Suprapubic skin (tissue), 4 donors: ENCODE measurements around the gene CUEDC2. TPM values are rescaled to one million over a fixed set of nuclear protein-coding genes. Genes with fewer than 3 reads are reported as not detected.

Source experiments
- DNase-seq, 2 donors: peaks; one replicate each; pipeline ENCODE4 v3.0.0-alpha.2; 2019; ENCODE audit warnings: low spot score in 2 of 2
- H3K27ac ChIP-seq: fragments of 200-600 bp; sonication (generic); one replicate; pipeline ENCODE4 v1.5.1; 2019
- H3K27me3 ChIP-seq: fragments of 200-600 bp; sonication (generic); one replicate; pipeline ENCODE4 v1.5.1; 2019
- H3K36me3 ChIP-seq: fragments of 200-600 bp; sonication (generic); one replicate; pipeline ENCODE4 v1.5.1; 2019
- H3K4me1 ChIP-seq: fragments of 200-600 bp; sonication (generic); one replicate; pipeline ENCODE4 v1.5.1; 2019
- H3K4me3 ChIP-seq: fragments of 200-600 bp; sonication (generic); one replicate; pipeline ENCODE4 v1.5.1; 2019; ENCODE audit warnings: mild to moderate bottlenecking
- H3K9me3 ChIP-seq: fragments of 200-600 bp; sonication (generic); one replicate; pipeline ENCODE4 v1.5.1; 2019
- CTCF ChIP-seq, 2 donors: fragments of 200-600 bp in 1 of 2; fragments of 450-650 bp in 1 of 2; sonication (generic) in 1 of 2; IDR thresholded peaks; one replicate each; pipeline ENCODE4 v1.5.1; 2016 to 2019; ENCODE audit warnings: antibody characterized with exemption in 2 of 2, mild to moderate bottlenecking in 1 of 2, moderate library complexity in 1 of 2
- EP300 ChIP-seq: sonication (generic); formaldehyde crosslinking; IDR thresholded peaks from one replicate; pipeline ENCODE4 v1.6.1; 2017; ENCODE audit warnings: antibody characterized with exemption
- POLR2A ChIP-seq, 2 donors: fragments of 450-650 bp; IDR thresholded peaks; one replicate each; pipeline ENCODE4 v1.6.1; 2017; ENCODE audit warnings: antibody characterized with exemption in 2 of 2, mild to moderate bottlenecking in 2 of 2, moderate library complexity in 2 of 2
- POLR2AphosphoS5 ChIP-seq, 3 donors: sonication (generic); formaldehyde crosslinking; IDR thresholded peaks; one replicate each; pipeline ENCODE4 v1.6.1; 2017; ENCODE audit warnings: antibody characterized with exemption in 3 of 3
- WGBS: methylation state at CpG from one replicate; pipeline ENCODE4 v1.1.5; 2018; 5-methylcytosine and 5-hydroxymethylcytosine counted together
- total RNA-seq, 4 donors: library from RNA; depleted of rRNA; stranded (reverse); fragments of >200 nt; gene quantifications; one replicate each; pipeline ENCODE4 v1.1.0, GENCODE V29; 2016

Gene CUEDC2
- total RNA-seq, 4 donors from 2014 or later, result 25.0 to 61.2 (median 40.2) TPM

GRCh38 chr10:102424145-102424544 is 8.2 kb downstream of the CUEDC2 start:
- no peaks in the 10 kb centered on the region for H3K9me3 ChIP-seq
- WGBS, result 76% methylated on average over 7 of the region's 9 CpGs
- no peak for DNase-seq
- H3K27ac ChIP-seq, result no peak overlapping the region
- H3K4me3 ChIP-seq, result no peak overlapping the region
- TF ChIP-seq CTCF (IDR thresholded peaks at IDR 0.05) (no peak), POLR2A (IDR thresholded peaks at IDR 0.05) (no peak), EP300 (no peak), POLR2AphosphoS5 (IDR thresholded peaks at IDR 0.05) (no peak)
- H3K36me3 ChIP-seq, result peaks cover 12% of the 10 kb centered on the region
- H3K27me3 ChIP-seq, result peaks cover 2% of the 10 kb centered on the region
- H3K4me1 ChIP-seq, result peaks cover 34% of the 10 kb centered on the region

- H3K27me3 ChIP-seq, result peaks cover 9% of the 10 kb centered on the region
- TF ChIP-seq EP300, result no peak
- no peak for TF ChIP-seq CTCF (IDR thresholded peaks at IDR 0.05)
- TF ChIP-seq POLR2AphosphoS5 (IDR thresholded peaks at IDR 0.05), result no peak
- no peak for TF ChIP-seq POLR2A (IDR thresholded peaks at IDR 0.05)
- no peak overlapping the region for H3K27ac ChIP-seq
- peaks cover 39% of the 10 kb centered on the region for H3K4me1 ChIP-seq
- peaks cover 12% of the 10 kb centered on the region for H3K36me3 ChIP-seq
- DNase-seq, result no peak
- WGBS, result 83% methylated on average over 13 of the region's 13 CpGs
- peak overlapping the region; percentile 69 for H3K4me3 ChIP-seq
- no peaks in the 10 kb centered on the region for H3K9me3 ChIP-seq
Measured at GRCh38 chr10:102423372-102423968, 8.9 kb downstream of the CUEDC2 start.

GRCh38 chr10:102422545-102423129 is 9.7 kb downstream of the CUEDC2 start:
- no peak for TF ChIP-seq POLR2AphosphoS5 (IDR thresholded peaks at IDR 0.05)
- peak in 1 of 2 donors; percentile 81 for TF ChIP-seq CTCF (IDR thresholded peaks at IDR 0.05)
- no peak for TF ChIP-seq EP300
- no peak for TF ChIP-seq POLR2A (IDR thresholded peaks at IDR 0.05)
- peak in 1 of 2 donors; percentile 83 for DNase-seq
- Histone ChIP-seq H3K9me3 (no peaks in the 10 kb centered on the region), H3K36me3 (peaks cover 12% of the 10 kb centered on the region), H3K4me3 (peak overlapping the region; percentile 69), H3K27ac (peak overlapping the region; percentile 88), H3K27me3 (peaks cover 17% of the 10 kb centered on the region), H3K4me1 (peaks cover 39% of the 10 kb centered on the region)
- WGBS, result 2% methylated on average over 24 of the region's 28 CpGs

GRCh38 chr10:102421757-102422512 is 10.4 kb downstream of the CUEDC2 start:
- TF ChIP-seq POLR2AphosphoS5 (IDR thresholded peaks at IDR 0.05) (no peak), POLR2A (IDR thresholded peaks at IDR 0.05) (no peak), CTCF (IDR thresholded peaks at IDR 0.05) (no peak), EP300 (no peak)
- peaks cover 39% of the 10 kb centered on the region for H3K4me1 ChIP-seq
- peak overlapping the region; percentile 88 for H3K27ac ChIP-seq
- H3K4me3 ChIP-seq, result peak overlapping the region; percentile 69
- no peaks in the 10 kb centered on the region for H3K9me3 ChIP-seq
- no peak for DNase-seq
- WGBS, result 0% methylated on average over 15 of the region's 62 CpGs
- H3K36me3 ChIP-seq, result peaks cover 12% of the 10 kb centered on the region
- peaks cover 24% of the 10 kb centered on the region for H3K27me3 ChIP-seq

- no peak for DNase-seq
- Histone ChIP-seq H3K36me3 (peaks cover 12% of the 10 kb centered on the region), H3K4me1 (peaks cover 39% of the 10 kb centered on the region), H3K4me3 (peak overlapping the region; percentile 69), H3K27me3 (peaks cover 29% of the 10 kb centered on the region), H3K9me3 (no peaks in the 10 kb centered on the region), H3K27ac (peak overlapping the region; percentile 88)
- no peak for TF ChIP-seq POLR2AphosphoS5 (IDR thresholded peaks at IDR 0.05)
- no peak for TF ChIP-seq POLR2A (IDR thresholded peaks at IDR 0.05)
- TF ChIP-seq CTCF (IDR thresholded peaks at IDR 0.05), result no peak
- no peak for TF ChIP-seq EP300
- WGBS, result 2% methylated on average over 8 of the region's 14 CpGs
Measured at GRCh38 chr10:102421507-102421756, 10.9 kb downstream of the CUEDC2 start.
